RWPE2 (cell line): ENCODE measurements around the gene RAB27A.
A peak's percentile ranks its signal among the peaks of the same experiment; 100 is the strongest.

ENCODE experiments used
- ATAC-seq: fragments of 200-7000 bp; cut with Tn5 transposase; 3 replicates; pipeline ENCODE4 v1.9.1; 2021; ENCODE audit warnings: low read depth
- DNase-seq: peaks from one replicate; pipeline ENCODE4 v3.0.0-alpha.2; 2020; ENCODE audit warnings: low spot score
- H3K27ac ChIP-seq: fragments of 450-650 bp; 2 replicates; pipeline ENCODE4 v1.5.1; 2017; ENCODE audit warnings: mild to moderate bottlenecking; ENCODE audit not compliant: poor library complexity, severe bottlenecking
- H3K27me3 ChIP-seq: fragments of 250-450 bp; sonication (Bioruptor Pico); 2 replicates; pipeline ENCODE4 v1.5.1; 2021; ENCODE audit warnings: mild to moderate bottlenecking, moderate library complexity; ENCODE audit not compliant: insufficient read depth, poor library complexity, severe bottlenecking
- H3K36me3 ChIP-seq: fragments of 250-450 bp; sonication (Bioruptor Pico); 2 replicates; pipeline ENCODE4 v1.5.1; 2020; ENCODE audit warnings: low read depth, mild to moderate bottlenecking, moderate library complexity
- H3K4me1 ChIP-seq: fragments of 250-450 bp; sonication (Bioruptor Pico); 2 replicates; pipeline ENCODE4 v1.5.1; 2021; ENCODE audit warnings: mild to moderate bottlenecking, moderate library complexity; ENCODE audit not compliant: insufficient read depth, poor library complexity, severe bottlenecking
- H3K4me3 ChIP-seq: fragments of 250-450 bp; sonication (Bioruptor Pico); 2 replicates; pipeline ENCODE4 v1.5.1; 2021; ENCODE audit warnings: mild to moderate bottlenecking, moderate library complexity; ENCODE audit not compliant: severe bottlenecking
- H3K9me3 ChIP-seq: fragments of 250-450 bp; sonication (Bioruptor Pico); 2 replicates; pipeline ENCODE4 v1.5.1; 2021; ENCODE audit warnings: mild to moderate bottlenecking, moderate library complexity; ENCODE audit not compliant: severe bottlenecking
- CTCF ChIP-seq: fragments of 450-650 bp; IDR thresholded peaks from one replicate; pipeline ENCODE4 v1.5.1; 2017; ENCODE audit warnings: mild to moderate bottlenecking, moderate library complexity; ENCODE audit not compliant: poor library complexity, severe bottlenecking

RAB27A gene

GRCh38 chr15:55170361-55170760 is 119.3 kb downstream of the RAB27A start:
- no peak for DNase-seq
- H3K27ac ChIP-seq: no peak overlapping the region
- no peak for ATAC-seq
- H3K36me3 ChIP-seq: peaks cover 3% of the 10 kb centered on the region; the same call in 1 of the 2 replicates
- H3K9me3 ChIP-seq: no peaks in the 10 kb centered on the region
- H3K4me1 ChIP-seq: no peaks in the 10 kb centered on the region
- H3K4me3 ChIP-seq: no peak overlapping the region
- no peaks in the 10 kb centered on the region for H3K27me3 ChIP-seq
- TF ChIP-seq CTCF: no peak

- Histone ChIP-seq H3K9me3 (no peaks in the 10 kb centered on the region), H3K4me3 (no peak overlapping the region), H3K36me3 (no peaks in the 10 kb centered on the region; the same call in 1 of the 2 replicates), H3K4me1 (no peaks in the 10 kb centered on the region), H3K27me3 (no peaks in the 10 kb centered on the region), H3K27ac (no peak overlapping the region)
- TF ChIP-seq CTCF: peak; percentile 99
- peak; percentile 92 for ATAC-seq
- DNase-seq: no peak
These were observed 121.2 kb downstream of the RAB27A start for GRCh38 chr15:55168350-55168974.

- Histone ChIP-seq H3K9me3 (no peaks in the 10 kb centered on the region), H3K27me3 (no peaks in the 10 kb centered on the region), H3K4me3 (no peak overlapping the region), H3K27ac (no peak overlapping the region), H3K4me1 (no peaks in the 10 kb centered on the region), H3K36me3 (no peaks in the 10 kb centered on the region)
- no peak for TF ChIP-seq CTCF
- DNase-seq (no peak), ATAC-seq (no peak)
These were observed 125.3 kb downstream of the RAB27A start for GRCh38 chr15:55164284-55164683.
